GM23338 (cell line): Measurements from ENCODE around the gene ACSF3.

Experiments
- JUNB ChIP-seq: IDR thresholded peaks from one replicate; pipeline ENCODE4 v1.6.1; 2016; ENCODE audit warnings: antibody characterized with exemption; ENCODE audit not compliant: unreplicated experiment
- POLR2AphosphoS5 ChIP-seq: IDR thresholded peaks from 2 replicates; pipeline ENCODE4 v1.6.1; 2016; ENCODE audit warnings: antibody characterized with exemption, low read depth
- ZNF331 ChIP-seq: fragments of 250-450 bp; sonication (Bioruptor Pico); IDR thresholded peaks from 2 replicates; pipeline ENCODE4 v1.5.0; 2020; ENCODE audit warnings: low read depth, mild to moderate bottlenecking, moderate library complexity

- TF ChIP-seq ZNF331 (no peak), POLR2AphosphoS5 (no peak), JUNB (no peak)
Measured at GRCh38 chr16:89135166-89135565, 41.5 kb downstream of the ACSF3 start.
